Stimulated activated effector memory CD8-positive, alpha-beta T cell treated with anti-CD3 and anti-CD28 coated beads, Interleukin-12 subunit alpha, Interleukin-12 subunit beta, amount 100 ng/mL, for 72 hours (primary cell): ENCODE results near the gene ZNF669.

Source experiments
- ATAC-seq: fragments of 150-1000 bp; cut with Tn5 transposase; 2 replicates; pipeline ENCODE4 v1.10.0; 2021
- DNase-seq, 2 donors: peaks; one replicate each; pipeline ENCODE4 v3.0.0; 2021 to 2022; ENCODE audit warnings: low spot score in 2 of 2
- H3K27ac Mint-ChIP-seq: one replicate; pipeline ENCODE4 v1.8.0; 2022; ENCODE audit warnings: mild to moderate bottlenecking, mixed read lengths
- H3K36me3 Mint-ChIP-seq: one replicate; pipeline ENCODE4 v1.8.0; 2022; ENCODE audit warnings: mild to moderate bottlenecking, mixed read lengths
- H3K4me1 Mint-ChIP-seq: one replicate; pipeline ENCODE4 v1.8.0; 2022; ENCODE audit warnings: mixed read lengths
- H3K4me3 Mint-ChIP-seq: one replicate; pipeline ENCODE4 v1.8.0; 2022; ENCODE audit warnings: mild to moderate bottlenecking, mixed read lengths
- H3K9me3 Mint-ChIP-seq: one replicate; pipeline ENCODE4 v1.8.0; 2022; ENCODE audit warnings: mixed read lengths

Gene ZNF669

DNA sequence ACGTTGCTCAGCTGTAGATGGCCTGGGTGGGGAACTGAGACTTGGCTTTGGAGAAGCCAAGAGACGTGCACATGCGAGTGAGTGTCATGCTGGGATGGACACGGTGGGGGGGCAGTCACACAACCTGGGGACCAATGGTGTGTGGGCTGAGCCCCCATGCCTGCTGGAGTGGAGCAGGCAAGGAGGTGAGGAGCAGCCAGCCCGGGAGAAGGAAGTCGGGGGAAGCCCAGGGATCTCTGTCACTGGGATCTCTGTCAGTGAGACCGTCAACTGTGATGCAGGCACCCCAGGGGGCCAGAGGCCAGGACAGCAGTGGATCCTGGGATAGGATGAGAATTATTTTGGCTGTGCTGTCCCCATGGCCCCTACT is 11.0 kb upstream of the ZNF669 start:
- no peak for ATAC-seq
- Mint-ChIP-seq H3K4me3 (no peak overlapping the region), H3K36me3 (peaks cover 5% of the 10 kb centered on the region), H3K9me3 (no peaks in the 10 kb centered on the region), H3K27ac (no peak overlapping the region), H3K4me1 (peaks cover 13% of the 10 kb centered on the region)
- no peak for DNase-seq

DNA sequence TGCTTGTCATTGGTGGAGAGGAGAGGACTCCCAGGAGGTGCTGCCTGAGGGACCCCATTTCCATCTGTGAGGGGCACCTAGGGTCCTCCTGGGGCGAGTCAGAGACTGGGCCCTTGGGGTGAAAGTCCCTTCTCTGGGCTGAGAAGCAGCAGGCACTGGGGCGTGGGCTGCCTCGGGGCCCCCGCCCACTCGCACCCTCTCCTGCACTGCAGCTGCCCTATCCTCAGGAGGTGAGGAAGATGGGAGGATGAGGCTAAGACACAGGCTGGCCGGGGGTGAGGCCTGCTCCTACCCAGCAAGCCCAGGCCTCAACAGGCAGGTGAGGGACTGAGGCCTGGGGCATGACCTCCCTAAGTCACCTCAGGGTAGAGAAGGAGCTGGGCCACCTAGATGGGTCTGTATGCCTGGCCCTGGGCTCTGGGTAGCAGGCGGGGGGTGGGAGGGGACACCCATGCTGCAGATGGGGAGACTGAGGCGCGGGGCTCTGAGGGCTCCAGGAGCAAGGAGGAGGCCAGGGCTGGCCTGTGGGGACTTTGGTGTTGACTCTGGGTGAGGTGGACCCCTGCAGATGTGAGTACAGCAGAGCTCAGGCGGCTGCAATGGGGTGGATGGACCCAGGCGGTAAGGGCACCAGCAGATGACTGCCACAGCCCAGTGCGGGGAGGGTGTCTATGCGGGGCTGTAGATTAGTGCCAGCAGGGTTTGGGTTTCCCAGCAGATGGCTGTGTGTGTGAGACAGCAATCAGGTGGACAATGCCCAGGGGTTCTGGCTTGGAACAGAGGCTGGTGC is 10.4 kb upstream of the ZNF669 start:
- DNase-seq (no peak), ATAC-seq (peak; percentile 42)
- no peaks in the 10 kb centered on the region for H3K9me3 Mint-ChIP-seq
- H3K4me3 Mint-ChIP-seq = no peak overlapping the region
- no peak overlapping the region for H3K27ac Mint-ChIP-seq
- H3K4me1 Mint-ChIP-seq = peaks cover 13% of the 10 kb centered on the region
- peaks cover 5% of the 10 kb centered on the region for H3K36me3 Mint-ChIP-seq

DNA sequence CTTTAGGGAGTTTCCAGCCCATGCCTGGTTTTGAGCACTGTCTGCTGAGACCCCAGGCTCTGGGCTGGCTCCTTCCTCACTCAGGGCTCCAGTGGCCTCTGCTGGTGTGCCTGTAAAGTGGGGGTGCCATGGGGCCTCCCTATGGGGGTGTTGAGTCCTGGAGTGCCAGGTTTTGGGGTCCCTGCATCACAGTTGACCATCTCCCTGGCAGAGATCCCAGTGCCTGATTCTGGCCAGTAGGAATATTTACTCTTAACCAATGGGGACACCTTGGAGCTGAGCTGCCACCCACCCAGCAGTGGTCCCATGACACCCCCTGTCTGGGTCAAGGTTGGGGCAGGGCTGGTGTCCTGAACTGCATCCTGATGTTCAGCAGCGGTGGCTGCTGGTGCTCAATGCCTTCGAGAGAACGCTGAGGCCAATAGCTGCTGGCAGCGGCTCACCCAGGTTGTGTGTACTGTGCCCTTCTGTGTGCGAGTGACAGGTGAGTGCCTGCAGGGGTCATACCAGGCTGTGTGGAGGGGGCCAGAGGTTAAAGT is 9.6 kb upstream of the ZNF669 start:
- Mint-ChIP-seq H3K4me1 (peaks cover 13% of the 10 kb centered on the region), H3K4me3 (no peak overlapping the region)
- peak; percentile 17 for ATAC-seq

DNA sequence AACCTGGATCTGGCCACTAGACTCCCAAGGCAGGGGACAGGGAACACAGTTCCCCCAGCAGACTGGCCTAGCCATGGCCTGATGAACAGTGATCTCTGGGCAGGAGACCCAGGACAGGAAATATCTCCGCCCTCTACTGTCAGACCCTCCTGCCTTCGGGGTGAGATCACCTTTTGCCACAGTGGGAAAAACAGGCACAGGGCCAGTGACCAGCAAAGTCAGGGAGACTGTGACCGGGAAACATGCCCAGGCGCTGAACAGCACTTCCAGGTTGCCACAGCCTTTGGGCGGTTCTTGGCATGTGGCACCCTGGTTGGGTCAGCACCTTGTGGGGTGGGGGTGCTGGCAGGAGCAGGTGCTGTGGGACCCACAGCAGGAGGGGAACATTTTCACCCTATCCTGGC is 8.9 kb upstream of the ZNF669 start:
- DNase-seq (no peak), ATAC-seq (no peak)
- Mint-ChIP-seq H3K4me3 (no peak overlapping the region), H3K27ac (no peak overlapping the region), H3K9me3 (no peaks in the 10 kb centered on the region), H3K36me3 (peaks cover 5% of the 10 kb centered on the region), H3K4me1 (peaks cover 13% of the 10 kb centered on the region)

More for the DNA sequence above, 9.6 kb upstream of the ZNF669 start:
- no peak overlapping the region for H3K27ac Mint-ChIP-seq
- H3K36me3 Mint-ChIP-seq = peaks cover 5% of the 10 kb centered on the region
- DNase-seq = no peak
- H3K9me3 Mint-ChIP-seq = no peaks in the 10 kb centered on the region

DNA sequence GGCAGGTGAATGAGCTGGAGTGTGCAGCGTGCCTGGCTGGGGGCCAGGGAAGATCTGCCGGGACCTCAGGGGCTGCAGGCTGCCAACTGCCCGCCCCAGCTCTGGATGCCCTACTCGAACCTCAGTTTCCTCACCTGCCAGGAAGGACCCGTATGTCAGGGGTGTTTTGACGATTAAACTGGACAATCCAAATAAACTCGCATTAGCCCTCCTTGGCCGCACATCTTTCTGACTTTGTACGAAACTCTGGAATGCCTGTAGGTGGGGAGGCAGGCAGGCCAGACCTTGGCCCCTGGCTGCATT is 8.3 kb upstream of the ZNF669 start:
- no peak for ATAC-seq
- DNase-seq = no peak
- H3K27ac Mint-ChIP-seq = no peak overlapping the region
- peaks cover 13% of the 10 kb centered on the region for H3K4me1 Mint-ChIP-seq
- H3K36me3 Mint-ChIP-seq = peaks cover 5% of the 10 kb centered on the region
- H3K9me3 Mint-ChIP-seq = no peaks in the 10 kb centered on the region
- H3K4me3 Mint-ChIP-seq = no peak overlapping the region

DNA sequence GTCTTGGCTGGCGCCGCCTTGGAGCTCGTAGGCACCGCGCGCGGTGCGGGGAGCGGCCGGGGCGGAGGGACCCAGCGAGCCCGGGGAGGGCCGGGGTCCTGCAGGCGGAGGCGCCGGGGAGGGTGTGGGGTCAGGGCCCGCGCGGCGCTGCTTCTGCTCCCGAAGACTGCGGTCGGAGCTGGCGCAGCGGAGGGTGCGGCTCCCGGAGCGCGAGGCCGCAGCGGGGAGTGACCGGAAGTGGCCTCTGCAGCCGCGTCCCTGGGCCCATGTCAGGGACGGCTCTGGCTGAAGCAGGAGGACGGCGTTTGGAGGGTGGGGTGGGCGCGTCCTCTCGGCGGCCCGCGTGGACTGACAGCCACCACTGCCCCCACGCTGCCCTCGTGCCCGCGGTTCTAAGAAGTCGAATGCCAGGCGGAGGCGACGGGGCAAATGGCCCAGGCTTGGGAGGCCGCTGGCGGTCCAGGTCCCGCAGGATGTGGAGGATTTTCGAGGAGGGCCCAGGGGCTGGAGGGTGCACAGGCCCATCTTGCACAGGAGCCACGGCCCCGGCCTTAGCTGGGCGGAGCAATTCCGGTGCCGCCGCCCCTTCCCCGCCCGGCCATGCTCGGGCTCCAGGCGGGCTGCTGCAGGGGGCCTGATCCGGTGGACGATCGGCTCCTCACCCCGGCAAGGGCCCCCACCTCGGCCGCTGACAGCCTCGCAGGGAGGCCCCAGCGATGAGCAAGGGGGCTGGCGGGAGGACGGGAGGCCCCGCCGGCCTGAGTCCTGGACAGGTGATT is 7.7 kb upstream of the ZNF669 start:
- Mint-ChIP-seq H3K4me3 (peak overlapping the region; percentile 32), H3K27ac (no peak overlapping the region), H3K36me3 (peaks cover 5% of the 10 kb centered on the region), H3K4me1 (peaks cover 13% of the 10 kb centered on the region), H3K9me3 (no peaks in the 10 kb centered on the region)
- DNase-seq (no peak), ATAC-seq (peak; percentile 16)

DNA sequence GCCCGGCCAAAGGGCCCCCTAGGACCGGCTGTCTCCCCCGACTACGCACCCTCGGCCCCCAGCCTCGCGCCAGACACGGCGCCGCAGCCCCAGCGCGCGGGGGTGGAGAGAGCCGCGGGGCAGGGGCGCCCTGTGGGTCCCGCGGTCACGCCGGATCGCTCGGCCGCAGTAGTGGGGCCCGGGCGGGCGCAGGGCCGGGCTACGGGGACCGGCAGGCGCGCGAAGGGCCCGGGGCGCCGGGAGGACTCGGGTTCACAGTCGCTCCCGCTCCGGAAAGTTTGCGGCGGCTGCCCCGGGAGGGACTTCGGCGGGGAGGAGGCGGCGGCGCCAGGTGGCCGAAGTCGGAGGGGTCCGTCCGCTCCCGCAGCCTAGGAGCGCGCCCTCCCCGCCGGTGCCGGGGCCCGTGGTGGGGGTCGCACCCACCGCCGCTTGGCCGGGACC is 7.1 kb upstream of the ZNF669 start:
- ATAC-seq (peak; percentile 29), DNase-seq (no peak)
- H3K36me3 Mint-ChIP-seq = peaks cover 5% of the 10 kb centered on the region
- no peaks in the 10 kb centered on the region for H3K9me3 Mint-ChIP-seq
- peak overlapping the region; percentile 72 for H3K4me3 Mint-ChIP-seq
- H3K27ac Mint-ChIP-seq = no peak overlapping the region
- peaks cover 13% of the 10 kb centered on the region for H3K4me1 Mint-ChIP-seq

DNA sequence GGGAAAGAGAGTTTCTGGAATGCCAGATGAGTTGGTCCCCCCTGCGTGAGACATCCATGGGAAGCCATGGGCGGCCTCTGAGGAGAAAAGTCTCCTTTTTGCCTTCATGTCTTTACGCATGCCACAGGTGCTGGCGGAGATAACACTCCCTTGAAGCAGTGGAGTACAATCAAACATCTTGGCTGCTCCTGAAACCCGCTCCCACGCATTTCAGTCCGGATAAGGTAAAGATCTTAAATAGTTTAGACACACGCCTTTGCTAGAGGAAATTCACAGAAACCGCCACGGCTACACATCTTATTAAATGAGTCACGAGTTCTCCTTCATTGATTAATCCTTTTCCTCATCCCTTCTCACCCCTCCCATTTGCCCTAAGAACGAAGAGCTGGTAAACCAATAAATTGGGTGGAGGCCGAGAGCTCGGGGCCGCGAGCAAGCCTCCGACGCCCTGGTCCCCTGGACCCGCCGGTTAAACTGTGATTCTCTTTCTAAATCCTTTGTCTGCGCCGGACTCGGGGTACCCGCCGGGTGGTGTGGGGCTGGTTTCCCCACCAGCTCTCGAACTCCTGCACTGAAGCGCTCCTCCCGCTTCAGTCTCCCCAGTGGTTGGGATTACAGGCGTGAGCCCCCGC is 6.6 kb upstream of the ZNF669 start:
- peaks cover 13% of the 10 kb centered on the region for H3K4me1 Mint-ChIP-seq
- no peaks in the 10 kb centered on the region for H3K9me3 Mint-ChIP-seq
- ATAC-seq = peak; percentile 39
- H3K27ac Mint-ChIP-seq = no peak overlapping the region
- DNase-seq = no peak
- H3K4me3 Mint-ChIP-seq = peak overlapping the region; percentile 72
- H3K36me3 Mint-ChIP-seq = peaks cover 5% of the 10 kb centered on the region

DNA sequence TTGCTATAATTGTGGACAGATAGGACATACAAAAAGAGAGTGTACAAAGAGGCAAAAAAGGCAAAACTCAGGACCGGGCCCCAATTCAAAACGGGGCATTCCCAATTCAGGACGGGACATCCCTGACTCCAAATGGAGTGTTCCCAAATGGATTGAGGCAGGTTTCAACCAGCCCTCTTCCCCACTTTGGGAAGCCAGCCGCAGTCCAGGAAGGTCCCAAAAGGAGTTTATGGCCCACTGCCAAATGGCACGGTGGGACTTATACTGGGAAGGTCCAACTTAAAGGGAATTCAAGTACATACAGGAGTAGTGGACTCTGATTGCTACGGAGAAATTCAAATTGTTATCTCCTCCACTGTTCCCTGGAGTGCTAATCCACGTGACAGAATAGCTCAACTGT is 3.5 kb upstream of the ZNF669 start:
- peaks cover 12% of the 10 kb centered on the region for H3K4me1 Mint-ChIP-seq
- no peak overlapping the region for H3K27ac Mint-ChIP-seq
- ATAC-seq (no peak), DNase-seq (no peak)
- H3K36me3 Mint-ChIP-seq = peaks cover 3% of the 10 kb centered on the region
- H3K4me3 Mint-ChIP-seq = no peak overlapping the region
- H3K9me3 Mint-ChIP-seq = peaks cover 3% of the 10 kb centered on the region

DNA sequence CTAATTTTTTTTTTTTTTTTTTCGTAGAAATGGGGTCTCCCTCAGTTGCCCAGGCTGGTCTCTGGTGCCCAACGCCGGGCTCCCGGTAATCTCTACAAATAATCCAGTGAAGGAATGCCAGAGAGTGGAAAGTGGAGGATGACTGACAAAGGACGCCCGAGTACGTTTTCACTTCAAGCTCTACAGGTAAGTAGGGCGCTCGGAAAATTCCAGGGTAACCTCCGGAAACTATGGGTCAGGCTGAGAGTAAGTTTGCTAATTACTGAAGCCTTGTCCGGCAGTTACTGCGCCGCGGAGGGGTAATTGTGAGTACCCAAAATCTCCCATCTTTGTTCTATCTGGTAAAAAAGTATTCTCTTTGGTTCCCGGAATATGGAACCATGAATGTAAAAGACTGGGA is 1.8 kb upstream of the ZNF669 start:
- Mint-ChIP-seq H3K4me1 (peaks cover 10% of the 10 kb centered on the region), H3K36me3 (peaks cover 21% of the 10 kb centered on the region), H3K4me3 (no peak overlapping the region), H3K9me3 (peaks cover 3% of the 10 kb centered on the region), H3K27ac (no peak overlapping the region)
- ATAC-seq (no peak), DNase-seq (no peak)

DNA sequence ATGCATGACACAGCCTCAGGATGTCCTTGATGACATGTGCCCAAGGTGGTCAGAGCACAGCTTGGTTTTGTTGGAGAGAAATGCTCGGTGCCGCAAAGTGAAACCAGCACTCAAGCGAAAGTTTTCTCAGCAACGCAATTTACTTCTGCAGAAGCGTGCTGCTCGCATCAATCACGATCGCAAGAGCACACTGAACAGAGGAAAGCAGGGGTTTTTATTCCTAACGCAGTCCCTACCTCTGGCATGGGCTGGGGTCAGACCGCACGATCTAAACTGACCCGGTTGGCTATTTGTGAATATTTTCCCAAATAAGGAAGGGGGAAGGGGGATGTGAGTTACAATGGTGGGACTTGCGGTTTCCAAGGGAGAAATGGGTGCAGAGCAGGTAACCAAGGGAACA is 809 bp upstream of the ZNF669 start:
- peaks cover 3% of the 10 kb centered on the region for H3K9me3 Mint-ChIP-seq
- ATAC-seq (no peak), DNase-seq (no peak)
- H3K36me3 Mint-ChIP-seq = peaks cover 31% of the 10 kb centered on the region
- peaks cover 5% of the 10 kb centered on the region for H3K4me1 Mint-ChIP-seq
- H3K27ac Mint-ChIP-seq = no peak overlapping the region
- H3K4me3 Mint-ChIP-seq = no peak overlapping the region

DNA sequence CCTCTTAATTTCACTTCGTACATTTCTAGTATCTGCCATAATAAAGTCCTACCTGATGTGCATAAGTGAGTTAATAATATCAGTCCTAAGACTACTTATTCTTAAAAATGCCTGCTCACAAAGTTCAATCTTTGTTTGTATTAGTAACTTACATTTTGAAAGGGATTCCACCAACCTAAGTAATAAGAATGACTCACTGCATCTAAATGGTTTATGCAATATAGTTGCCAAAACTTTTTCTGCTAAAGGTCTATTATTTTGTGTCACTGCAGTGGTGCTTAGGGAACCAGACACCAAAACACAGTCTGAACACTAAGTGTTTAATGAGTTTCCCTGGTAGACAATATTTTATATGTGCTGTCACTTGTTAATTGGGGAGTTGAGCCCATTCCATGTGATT is 1.8 kb downstream of the ZNF669 start:
- peaks cover 5% of the 10 kb centered on the region for H3K4me1 Mint-ChIP-seq
- H3K9me3 Mint-ChIP-seq = peaks cover 3% of the 10 kb centered on the region
- DNase-seq (no peak), ATAC-seq (no peak)
- no peak overlapping the region for H3K27ac Mint-ChIP-seq
- peak overlapping the region; percentile 82 for H3K4me3 Mint-ChIP-seq
- H3K36me3 Mint-ChIP-seq = peaks cover 46% of the 10 kb centered on the region

DNA sequence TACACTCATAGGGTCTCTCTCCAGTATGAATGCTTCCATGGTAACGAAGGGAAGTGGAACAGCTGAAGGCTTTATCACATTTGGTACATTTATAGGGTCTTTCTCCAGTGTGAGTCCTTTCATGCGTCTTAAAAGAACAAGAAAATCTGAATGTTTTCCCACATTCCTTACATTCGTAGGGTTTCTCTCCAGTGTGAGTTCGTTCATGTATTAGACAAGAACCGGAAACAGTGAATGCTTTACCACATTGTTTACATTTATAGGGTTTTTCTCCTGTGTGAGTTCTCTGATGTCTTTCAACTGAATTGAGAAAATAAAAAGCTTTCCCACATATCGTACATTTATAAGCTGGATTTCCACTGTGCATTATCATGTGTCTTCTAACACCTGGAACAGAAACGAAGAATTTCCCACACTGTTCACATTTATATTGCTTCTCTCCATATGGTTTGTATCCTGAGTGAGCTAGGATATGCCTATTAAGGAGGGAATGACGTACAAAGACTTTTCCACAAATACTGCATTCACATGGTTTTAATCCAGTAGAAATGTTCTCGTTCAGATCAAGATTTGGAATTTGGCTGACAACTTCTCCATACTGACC is 3.4 kb downstream of the ZNF669 start:
- Mint-ChIP-seq H3K27ac (no peak overlapping the region), H3K9me3 (peaks cover 10% of the 10 kb centered on the region), H3K4me3 (no peak overlapping the region), H3K4me1 (peaks cover 5% of the 10 kb centered on the region), H3K36me3 (peaks cover 46% of the 10 kb centered on the region)
- ATAC-seq (no peak), DNase-seq (no peak)

DNA sequence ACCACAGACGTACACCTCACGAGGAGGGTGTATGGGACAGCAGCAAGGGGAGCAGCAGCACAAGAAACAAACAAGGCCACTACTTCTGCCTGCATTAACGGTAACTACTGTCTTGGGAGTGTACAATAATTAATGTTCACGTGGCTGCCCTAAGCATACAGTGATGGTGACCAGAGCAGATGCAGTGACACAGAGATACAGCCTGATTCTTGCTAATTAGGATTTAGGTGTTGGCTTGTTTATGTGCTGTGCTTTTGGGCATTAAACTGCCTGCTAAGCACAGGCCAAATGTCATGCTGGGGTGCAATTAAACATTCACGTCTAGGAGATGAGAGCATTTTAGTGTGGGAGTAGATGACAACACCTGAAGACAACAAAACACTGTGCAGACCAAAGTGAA is 7.2 kb downstream of the ZNF669 start:
- H3K36me3 Mint-ChIP-seq = peaks cover 36% of the 10 kb centered on the region
- no peak overlapping the region for H3K4me3 Mint-ChIP-seq
- no peaks in the 10 kb centered on the region for H3K4me1 Mint-ChIP-seq
- H3K9me3 Mint-ChIP-seq = peaks cover 8% of the 10 kb centered on the region
- H3K27ac Mint-ChIP-seq = no peak overlapping the region
- DNase-seq = no peak
- no peak for ATAC-seq

DNA sequence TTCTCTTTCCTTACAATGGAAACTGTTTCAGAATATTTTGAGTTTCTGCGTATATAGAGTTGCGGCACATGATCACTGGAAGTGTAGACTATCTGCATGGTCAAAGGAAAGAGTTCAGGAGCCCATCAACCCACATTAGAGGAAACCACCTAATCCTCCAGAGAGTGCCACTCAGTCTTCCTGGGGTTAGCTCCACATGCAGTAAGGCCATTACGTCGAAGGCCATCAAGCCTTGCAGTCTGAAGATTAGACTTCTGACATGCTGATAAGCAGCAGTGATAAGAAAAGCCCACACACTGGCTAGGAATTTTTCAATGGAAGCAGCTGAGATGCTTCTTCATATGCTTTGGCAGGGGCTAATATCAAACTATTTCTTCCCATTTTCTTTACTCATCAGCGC is 7.6 kb downstream of the ZNF669 start:
- H3K4me3 Mint-ChIP-seq = no peak overlapping the region
- H3K27ac Mint-ChIP-seq = no peak overlapping the region
- DNase-seq (no peak), ATAC-seq (no peak)
- peaks cover 32% of the 10 kb centered on the region for H3K36me3 Mint-ChIP-seq
- no peaks in the 10 kb centered on the region for H3K4me1 Mint-ChIP-seq
- H3K9me3 Mint-ChIP-seq = peaks cover 8% of the 10 kb centered on the region
